CD4-positive, alpha-beta T cell treated with Interleukin-10 for 1 hour (primary cell): Measurements from ENCODE around the gene GXYLT2.
"Not testable (repeated sequence)": the region's sequence is repeated elsewhere in the genome, so short reads cannot be mapped to it uniquely, and the experiment has no call there.

ENCODE experiments used
- DNase-seq: peaks from one replicate; pipeline ENCODE4 v3.0.0-alpha.2; 2020

Gene GXYLT2

GRCh38 chr3:72892870-72893269, 5.0 kb downstream of the GXYLT2 start:
- no peak for DNase-seq

- DNase-seq, result no peak
Measured at GRCh38 chr3:72894976-72895552, 7.2 kb downstream of the GXYLT2 start.

GRCh38 chr3:72896996-72897757, 9.3 kb downstream of the GXYLT2 start:
- DNase-seq, result no peak

GRCh38 chr3:72897758-72898007, 9.8 kb downstream of the GXYLT2 start:
- DNase-seq, result no peak

- no peak for DNase-seq
Measured at GRCh38 chr3:72899349-72899765, 11.5 kb downstream of the GXYLT2 start.

- no peak for DNase-seq
Measured at GRCh38 chr3:72900048-72900447, 12.2 kb downstream of the GXYLT2 start.

- DNase-seq, result no peak
Measured at GRCh38 chr3:72901840-72902239, 14.0 kb downstream of the GXYLT2 start.

GRCh38 chr3:72903004-72903403, 15.2 kb downstream of the GXYLT2 start:
- no peak for DNase-seq

- no peak for DNase-seq
Measured at GRCh38 chr3:72904163-72904562, 16.3 kb downstream of the GXYLT2 start.

- no peak for DNase-seq
Measured at GRCh38 chr3:72906154-72906553, 18.3 kb downstream of the GXYLT2 start.

- DNase-seq, result no peak
Measured at GRCh38 chr3:72907131-72907711, 19.4 kb downstream of the GXYLT2 start.

- no peak for DNase-seq
Measured at GRCh38 chr3:72907731-72908620, 20.1 kb downstream of the GXYLT2 start.

- DNase-seq, result no peak
Measured at GRCh38 chr3:72909591-72909990, 21.7 kb downstream of the GXYLT2 start.

GRCh38 chr3:72912532-72912931, 24.7 kb downstream of the GXYLT2 start:
- no peak for DNase-seq

- no peak for DNase-seq
Measured at GRCh38 chr3:72914383-72914782, 26.5 kb downstream of the GXYLT2 start.

- no peak for DNase-seq
Measured at GRCh38 chr3:72916250-72916649, 28.4 kb downstream of the GXYLT2 start.

- DNase-seq, result no peak
Measured at GRCh38 chr3:72919520-72919919, 31.7 kb downstream of the GXYLT2 start.

- DNase-seq, result no peak
Measured at GRCh38 chr3:72924055-72924454, 36.2 kb downstream of the GXYLT2 start.

GRCh38 chr3:72928781-72929735, 41.2 kb downstream of the GXYLT2 start:
- not testable (repeated sequence) for DNase-seq

- DNase-seq, result no peak
Measured at GRCh38 chr3:72930754-72931153, 42.9 kb downstream of the GXYLT2 start.

GRCh38 chr3:72932416-72932815, 44.6 kb downstream of the GXYLT2 start:
- no peak for DNase-seq
